Measurements from ENCODE around the gene NR2F1-AS1.
"Not testable (repeated sequence)": the region's sequence is repeated elsewhere in the genome, so short reads cannot be mapped to it uniquely, and the experiment has no call there.

The NR2F1-AS1 gene

GRCh38 chr5:93411716-93412115 is 169.3 kb downstream of the NR2F1-AS1 start:
- Histone ChIP-seq H3K27ac (ENCODE audit: low read depth, low read length) (no peak overlapping the region), H3K27me3 (ENCODE audit: control insufficient read depth, insufficient read depth, low read length) (no peaks in the 10 kb centered on the region), H3K4me1 (ENCODE audit: control insufficient read depth, insufficient read depth, low read length) (no peaks in the 10 kb centered on the region), H3K9ac (ENCODE audit: low read length) (no peak overlapping the region), H3K4me3 (ENCODE audit: low read length) (no peak overlapping the region), H3K36me3 (ENCODE audit: control insufficient read depth, insufficient read depth, low read length) (no peaks in the 10 kb centered on the region)

GRCh38 chr5:93409691-93410090 is 171.3 kb downstream of the NR2F1-AS1 start:
- Histone ChIP-seq H3K4me1 (ENCODE audit: control insufficient read depth, insufficient read depth, low read length) (no peaks in the 10 kb centered on the region), H3K4me3 (ENCODE audit: low read length) (no peak overlapping the region), H3K27me3 (ENCODE audit: control insufficient read depth, insufficient read depth, low read length) (no peaks in the 10 kb centered on the region), H3K36me3 (ENCODE audit: control insufficient read depth, insufficient read depth, low read length) (no peaks in the 10 kb centered on the region), H3K27ac (ENCODE audit: low read depth, low read length) (no peak overlapping the region), H3K9ac (ENCODE audit: low read length) (no peak overlapping the region)

GRCh38 chr5:93407454-93407853 is 173.6 kb downstream of the NR2F1-AS1 start:
- no peak overlapping the region for H3K9ac ChIP-seq (ENCODE audit: low read length)
- H3K27ac ChIP-seq (ENCODE audit: low read depth, low read length) = no peak overlapping the region
- no peaks in the 10 kb centered on the region for H3K36me3 ChIP-seq (ENCODE audit: control insufficient read depth, insufficient read depth, low read length)
- H3K27me3 ChIP-seq (ENCODE audit: control insufficient read depth, insufficient read depth, low read length) = no peaks in the 10 kb centered on the region
- no peak overlapping the region for H3K4me3 ChIP-seq (ENCODE audit: low read length)
- no peaks in the 10 kb centered on the region for H3K4me1 ChIP-seq (ENCODE audit: control insufficient read depth, insufficient read depth, low read length)

- no peaks in the 10 kb centered on the region for H3K27me3 ChIP-seq (ENCODE audit: control insufficient read depth, insufficient read depth, low read length)
- H3K27ac ChIP-seq (ENCODE audit: low read depth, low read length) = no peak overlapping the region
Measured at GRCh38 chr5:93406971-93407401, 174.0 kb downstream of the NR2F1-AS1 start.

GRCh38 chr5:93404246-93404645 is 176.8 kb downstream of the NR2F1-AS1 start:
- Histone ChIP-seq H3K9ac (ENCODE audit: low read length) (no peak overlapping the region), H3K4me1 (ENCODE audit: control insufficient read depth, insufficient read depth, low read length) (no peaks in the 10 kb centered on the region), H3K4me3 (ENCODE audit: low read length) (no peak overlapping the region), H3K27me3 (ENCODE audit: control insufficient read depth, insufficient read depth, low read length) (no peaks in the 10 kb centered on the region), H3K36me3 (ENCODE audit: control insufficient read depth, insufficient read depth, low read length) (no peaks in the 10 kb centered on the region), H3K27ac (ENCODE audit: low read depth, low read length) (no peak overlapping the region)

More at GRCh38 chr5:93406971-93407401, 174.0 kb downstream of the NR2F1-AS1 start:
- no peaks in the 10 kb centered on the region for H3K4me1 ChIP-seq (ENCODE audit: control insufficient read depth, insufficient read depth, low read length)
- no peaks in the 10 kb centered on the region for H3K36me3 ChIP-seq (ENCODE audit: control insufficient read depth, insufficient read depth, low read length)
- no peak overlapping the region for H3K9ac ChIP-seq (ENCODE audit: low read length)
- H3K4me3 ChIP-seq (ENCODE audit: low read length) = no peak overlapping the region

- H3K36me3 ChIP-seq (ENCODE audit: control insufficient read depth, insufficient read depth, low read length) = no peaks in the 10 kb centered on the region
- H3K9ac ChIP-seq (ENCODE audit: low read length) = no peak overlapping the region
- H3K4me1 ChIP-seq (ENCODE audit: control insufficient read depth, insufficient read depth, low read length) = no peaks in the 10 kb centered on the region
- H3K27me3 ChIP-seq (ENCODE audit: control insufficient read depth, insufficient read depth, low read length) = no peaks in the 10 kb centered on the region
- H3K4me3 ChIP-seq (ENCODE audit: low read length) = no peak overlapping the region
- no peak overlapping the region for H3K27ac ChIP-seq (ENCODE audit: low read depth, low read length)
Measured at GRCh38 chr5:93403141-93403928, 177.7 kb downstream of the NR2F1-AS1 start.

GRCh38 chr5:93402451-93402850 is 178.6 kb downstream of the NR2F1-AS1 start:
- Histone ChIP-seq H3K4me1 (ENCODE audit: control insufficient read depth, insufficient read depth, low read length) (no peaks in the 10 kb centered on the region), H3K9ac (ENCODE audit: low read length) (no peak overlapping the region), H3K27me3 (ENCODE audit: control insufficient read depth, insufficient read depth, low read length) (no peaks in the 10 kb centered on the region), H3K4me3 (ENCODE audit: low read length) (no peak overlapping the region), H3K36me3 (ENCODE audit: control insufficient read depth, insufficient read depth, low read length) (no peaks in the 10 kb centered on the region), H3K27ac (ENCODE audit: low read depth, low read length) (no peak overlapping the region)

GRCh38 chr5:93401634-93402213 is 179.3 kb downstream of the NR2F1-AS1 start:
- no peaks in the 10 kb centered on the region for H3K36me3 ChIP-seq (ENCODE audit: control insufficient read depth, insufficient read depth, low read length)
- H3K9ac ChIP-seq (ENCODE audit: low read length) = no peak overlapping the region
- H3K27me3 ChIP-seq (ENCODE audit: control insufficient read depth, insufficient read depth, low read length) = no peaks in the 10 kb centered on the region
- H3K4me3 ChIP-seq (ENCODE audit: low read length) = no peak overlapping the region
- no peak overlapping the region for H3K27ac ChIP-seq (ENCODE audit: low read depth, low read length)
- no peaks in the 10 kb centered on the region for H3K4me1 ChIP-seq (ENCODE audit: control insufficient read depth, insufficient read depth, low read length)

- Histone ChIP-seq H3K9ac (ENCODE audit: low read length) (no peak overlapping the region), H3K4me1 (ENCODE audit: control insufficient read depth, insufficient read depth, low read length) (no peaks in the 10 kb centered on the region), H3K27me3 (ENCODE audit: control insufficient read depth, insufficient read depth, low read length) (no peaks in the 10 kb centered on the region), H3K4me3 (ENCODE audit: low read length) (no peak overlapping the region), H3K27ac (ENCODE audit: low read depth, low read length) (no peak overlapping the region), H3K36me3 (ENCODE audit: control insufficient read depth, insufficient read depth, low read length) (no peaks in the 10 kb centered on the region)
Measured at GRCh38 chr5:93399675-93400074, 181.3 kb downstream of the NR2F1-AS1 start.

GRCh38 chr5:93395971-93396379 is 185.0 kb downstream of the NR2F1-AS1 start:
- Histone ChIP-seq H3K36me3 (ENCODE audit: control insufficient read depth, insufficient read depth, low read length) (no peaks in the 10 kb centered on the region), H3K4me1 (ENCODE audit: control insufficient read depth, insufficient read depth, low read length) (no peaks in the 10 kb centered on the region), H3K27ac (ENCODE audit: low read depth, low read length) (no peak overlapping the region), H3K27me3 (ENCODE audit: control insufficient read depth, insufficient read depth, low read length) (no peaks in the 10 kb centered on the region), H3K4me3 (ENCODE audit: low read length) (no peak overlapping the region), H3K9ac (ENCODE audit: low read length) (no peak overlapping the region)

- no peaks in the 10 kb centered on the region for H3K4me1 ChIP-seq (ENCODE audit: control insufficient read depth, insufficient read depth, low read length)
- H3K27me3 ChIP-seq (ENCODE audit: control insufficient read depth, insufficient read depth, low read length) = no peaks in the 10 kb centered on the region
- no peak overlapping the region for H3K9ac ChIP-seq (ENCODE audit: low read length)
- H3K4me3 ChIP-seq (ENCODE audit: low read length) = no peak overlapping the region
- no peaks in the 10 kb centered on the region for H3K36me3 ChIP-seq (ENCODE audit: control insufficient read depth, insufficient read depth, low read length)
- no peak overlapping the region for H3K27ac ChIP-seq (ENCODE audit: low read depth, low read length)
Measured at GRCh38 chr5:93395010-93395409, 186.0 kb downstream of the NR2F1-AS1 start.

GRCh38 chr5:93394301-93394700 is 186.7 kb downstream of the NR2F1-AS1 start:
- Histone ChIP-seq H3K4me1 (ENCODE audit: control insufficient read depth, insufficient read depth, low read length) (no peaks in the 10 kb centered on the region), H3K27me3 (ENCODE audit: control insufficient read depth, insufficient read depth, low read length) (no peaks in the 10 kb centered on the region), H3K9ac (ENCODE audit: low read length) (no peak overlapping the region), H3K36me3 (ENCODE audit: control insufficient read depth, insufficient read depth, low read length) (no peaks in the 10 kb centered on the region), H3K27ac (ENCODE audit: low read depth, low read length) (no peak overlapping the region), H3K4me3 (ENCODE audit: low read length) (no peak overlapping the region)

- not testable (repeated sequence) for H3K27me3 ChIP-seq (ENCODE audit: control insufficient read depth, insufficient read depth, low read length); H3K27ac ChIP-seq (ENCODE audit: low read depth, low read length); H3K9ac ChIP-seq (ENCODE audit: low read length); H3K36me3 ChIP-seq (ENCODE audit: control insufficient read depth, insufficient read depth, low read length); H3K4me1 ChIP-seq (ENCODE audit: control insufficient read depth, insufficient read depth, low read length); H3K4me3 ChIP-seq (ENCODE audit: low read length)
Measured at GRCh38 chr5:93391169-93391568, 189.8 kb downstream of the NR2F1-AS1 start.
